ENCODE measurements around the gene LRP3. TPM values are rescaled to one million over a fixed set of nuclear protein-coding genes. Genes with fewer than 3 reads are reported as not detected.
A peak's percentile ranks its signal among the peaks of the same experiment; 100 is the strongest.

Gene LRP3
- total RNA-seq, 1 experiment from 2014 or later = 39.4 TPM

DNA sequence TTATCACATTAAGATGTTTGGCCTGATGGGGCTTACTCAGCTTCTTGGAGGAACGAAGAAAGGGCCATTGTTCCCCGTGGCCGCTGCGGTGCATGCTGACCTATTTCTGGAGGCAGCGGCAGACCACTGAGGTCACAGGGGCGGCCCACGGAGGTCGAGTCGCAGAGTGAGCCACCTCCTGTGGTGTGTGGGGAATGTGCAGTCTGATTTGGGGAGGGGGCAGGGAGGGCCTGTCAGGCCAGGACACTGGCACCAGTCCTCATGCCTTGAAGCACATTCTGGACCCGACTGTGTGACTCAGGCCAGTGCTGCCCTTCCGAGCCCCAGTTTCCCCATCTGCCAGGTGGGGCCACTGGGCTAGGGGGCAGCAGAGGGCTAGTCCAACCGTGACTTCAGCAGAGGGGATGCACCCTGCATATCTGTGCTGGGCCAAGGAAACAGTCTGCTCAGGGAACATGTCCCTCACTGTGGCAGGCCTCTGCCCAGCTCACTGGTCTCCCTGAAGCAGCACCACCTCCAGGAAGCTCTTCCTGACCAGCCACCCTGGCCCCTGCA is 25.2 kb downstream of the LRP3 start:
- DNase-seq (ENCODE audit: low spot score) = no peak
- ChIA-PET CTCF (no interaction called here), POLR2A (ENCODE audit: low non-redundant PET) (no interaction called here)
- intact Hi-C loops (cut with micrococcal nuclease; ENCODE audit: unreplicated experiment) = no loop called here
- TF ChIP-seq EZH2 (IDR thresholded peaks at IDR 0.05; ENCODE audit: borderline replicate concordance, low read depth, low read length, poor library complexity, severe bottlenecking) = no peak
- TF ChIP-seq CTCF (conservative IDR thresholded peaks at IDR 0.05; ENCODE audit: low read depth, low read length) = peak; percentile 31; the same call in 1 of the 2 replicates
- Histone ChIP-seq H3K27ac (ENCODE audit: low read depth, low read length, poor library complexity, severe bottlenecking) (no peak overlapping the region), H3K9me3 (ENCODE audit: low read depth, low read length, poor library complexity, severe bottlenecking) (no peaks in the 10 kb centered on the region), H3K27me3 (replicated peaks; ENCODE audit: insufficient read depth, low read depth, low read length, poor library complexity) (peaks cover 8% of the 10 kb centered on the region), H3K36me3 (ENCODE audit: insufficient read depth, low read length, poor library complexity, severe bottlenecking) (no peaks in the 10 kb centered on the region), H3K4me3 (ENCODE audit: low read depth, low read length, poor library complexity, severe bottlenecking) (no peak overlapping the region), H3K4me1 (ENCODE audit: insufficient read depth, low read length, poor library complexity, severe bottlenecking) (no peaks in the 10 kb centered on the region)
- BruUV-seq (replicated peaks) = no TSS peak

- CTCF ChIA-PET = no interaction called here
- POLR2A ChIA-PET (ENCODE audit: low non-redundant PET) = no interaction called here
- Histone ChIP-seq H3K9me3 (ENCODE audit: low read depth, low read length, poor library complexity, severe bottlenecking) (no peaks in the 10 kb centered on the region), H3K4me1 (ENCODE audit: insufficient read depth, low read length, poor library complexity, severe bottlenecking) (no peaks in the 10 kb centered on the region), H3K4me3 (ENCODE audit: low read depth, low read length, poor library complexity, severe bottlenecking) (no peak overlapping the region), H3K27ac (ENCODE audit: low read depth, low read length, poor library complexity, severe bottlenecking) (no peak overlapping the region), H3K36me3 (ENCODE audit: insufficient read depth, low read length, poor library complexity, severe bottlenecking) (no peaks in the 10 kb centered on the region), H3K27me3 (replicated peaks; ENCODE audit: insufficient read depth, low read depth, low read length, poor library complexity) (peaks cover 16% of the 10 kb centered on the region)
- intact Hi-C loops (cut with micrococcal nuclease; ENCODE audit: unreplicated experiment) = no loop called here
- TF ChIP-seq CTCF (conservative IDR thresholded peaks at IDR 0.05; ENCODE audit: low read depth, low read length) = no peak
- TF ChIP-seq EZH2 (IDR thresholded peaks at IDR 0.05; ENCODE audit: borderline replicate concordance, low read depth, low read length, poor library complexity, severe bottlenecking) = no peak
- BruUV-seq (replicated peaks) = no TSS peak
- no peak for DNase-seq (ENCODE audit: low spot score)
These were observed 26.0 kb downstream of the LRP3 start for GRCh38 chr19:33220115-33220514.

- DNase-seq (ENCODE audit: low spot score) = no peak
- CTCF ChIA-PET = no interaction called here
These were observed 26.6 kb downstream of the LRP3 start for GRCh38 chr19:33220735-33221134.

More at GRCh38 chr19:33220735-33221134, 26.6 kb downstream of the LRP3 start:
- Histone ChIP-seq H3K4me3 (ENCODE audit: low read depth, low read length, poor library complexity, severe bottlenecking) (no peak overlapping the region), H3K4me1 (ENCODE audit: insufficient read depth, low read length, poor library complexity, severe bottlenecking) (no peaks in the 10 kb centered on the region), H3K27me3 (replicated peaks; ENCODE audit: insufficient read depth, low read depth, low read length, poor library complexity) (peaks cover 22% of the 10 kb centered on the region), H3K9me3 (ENCODE audit: low read depth, low read length, poor library complexity, severe bottlenecking) (no peaks in the 10 kb centered on the region), H3K27ac (ENCODE audit: low read depth, low read length, poor library complexity, severe bottlenecking) (no peak overlapping the region), H3K36me3 (ENCODE audit: insufficient read depth, low read length, poor library complexity, severe bottlenecking) (no peaks in the 10 kb centered on the region)
- POLR2A ChIA-PET (ENCODE audit: low non-redundant PET) = no interaction called here
- no peak for TF ChIP-seq CTCF (conservative IDR thresholded peaks at IDR 0.05; ENCODE audit: low read depth, low read length)
- TF ChIP-seq EZH2 (IDR thresholded peaks at IDR 0.05; ENCODE audit: borderline replicate concordance, low read depth, low read length, poor library complexity, severe bottlenecking) = no peak
- BruUV-seq (replicated peaks) = no TSS peak
- intact Hi-C loops (cut with micrococcal nuclease; ENCODE audit: unreplicated experiment) = no loop called here

Measured in A673 (cell line).